CD14-positive monocyte (primary cell): ENCODE data around the gene CACNA1C. TPM values are rescaled to one million over a fixed set of nuclear protein-coding genes. Genes with fewer than 3 reads are reported as not detected.

Experiments used
- DNase-seq, 3 donors: peaks; one replicate each; pipeline ENCODE4 v3.0.0-alpha.2; 2011 to 2022
- H2AFZ ChIP-seq: 2 replicates; pipeline ENCODE4 v1.6.0; 2012; ENCODE audit warnings: mild to moderate bottlenecking, low read depth, low read length, inconsistent platforms; ENCODE audit not compliant: insufficient read depth, poor library complexity, severe bottlenecking
- H3K27ac ChIP-seq, 2 donors: 1 replicate in 1 of 2; 2 replicates in 1 of 2; pipeline ENCODE4 v1.5.1; 2012 to 2013; ENCODE audit warnings: low read length in 2 of 2, control low read depth in 1 of 2, inconsistent platforms in 1 of 2, low read depth in 1 of 2, mild to moderate bottlenecking in 1 of 2
- H3K27me3 ChIP-seq, 2 donors: one replicate each; pipeline versions ENCODE4 v1.6.0 to v1.6.1; 2011 to 2013; ENCODE audit warnings: low read length in 2 of 2; ENCODE audit not compliant: control insufficient read depth in 2 of 2, insufficient read depth in 2 of 2
- H3K36me3 ChIP-seq, 2 donors: replicated peaks in 1 of 2; 1 replicate in 1 of 2; 2 replicates in 1 of 2; pipeline versions ENCODE4 v1.5.1 to v1.6.1; 2012 to 2013; ENCODE audit warnings: low read length in 2 of 2, control low read depth in 1 of 2, inconsistent platforms in 1 of 2, mild to moderate bottlenecking in 1 of 2; ENCODE audit not compliant: insufficient read depth in 2 of 2, control insufficient read depth in 1 of 2
- H3K4me1 ChIP-seq, 2 donors: 1 replicate in 1 of 2; 2 replicates in 1 of 2; pipeline versions ENCODE4 v1.5.1 to v1.6.1; 2012 to 2013; ENCODE audit warnings: low read length in 2 of 2, control low read depth in 1 of 2, inconsistent platforms in 1 of 2, mild to moderate bottlenecking in 1 of 2, moderate library complexity in 1 of 2; ENCODE audit not compliant: insufficient read depth in 2 of 2, control insufficient read depth in 1 of 2
- H3K4me2 ChIP-seq: replicated peaks from 2 replicates; pipeline ENCODE3; 2012; ENCODE audit warnings: low read length, moderate library complexity, mild to moderate bottlenecking; ENCODE audit not compliant: poor library complexity, severe bottlenecking; ENCODE audit errors: extremely low read depth
- H3K4me3 ChIP-seq, 3 experiments: fragments of 200-600 bp in 1 of 3; sonication (generic) in 1 of 3; replicated peaks in 1 of 3; 1 replicate in 2 of 3; 2 replicates in 1 of 3; pipeline ENCODE4 v1.5.1; 2011 to 2013; ENCODE audit warnings: low read length in 3 of 3, mild to moderate bottlenecking in 3 of 3, control low read depth in 2 of 3, low read depth in 2 of 3, inconsistent platforms in 1 of 3, moderate library complexity in 1 of 3
- H3K79me2 ChIP-seq: 2 replicates; pipeline ENCODE4 v1.6.0; 2012; ENCODE audit warnings: mild to moderate bottlenecking, control low read depth, inconsistent platforms, low read length, moderate library complexity; ENCODE audit not compliant: insufficient read depth
- H3K9ac ChIP-seq: 2 replicates; pipeline ENCODE4 v1.6.0; 2017; ENCODE audit warnings: low read length, mild to moderate bottlenecking; ENCODE audit not compliant: insufficient read depth, poor library complexity, severe bottlenecking
- H3K9me3 ChIP-seq, 2 donors: replicated peaks in 1 of 2; 1 replicate in 1 of 2; 2 replicates in 1 of 2; pipeline versions ENCODE4 v1.5.1 to v1.6.1; 2012 to 2013; ENCODE audit warnings: low read length in 2 of 2, control low read depth in 1 of 2; ENCODE audit not compliant: control insufficient read depth in 1 of 2, insufficient read depth in 1 of 2
- H4K20me1 ChIP-seq: 2 replicates; pipeline ENCODE4 v1.6.0; 2012; ENCODE audit warnings: mild to moderate bottlenecking, low read length, control low read depth, moderate library complexity; ENCODE audit not compliant: insufficient read depth
- H3K27ac Mint-ChIP-seq, 7 donors: one replicate each; pipeline ENCODE4 v1.8.0; 2020; ENCODE audit warnings: mild to moderate bottlenecking in 7 of 7, mixed read lengths in 7 of 7, moderate library complexity in 6 of 7, inconsistent platforms in 2 of 7
- H3K27me3 Mint-ChIP-seq, 3 donors: one replicate each; pipeline ENCODE4 v1.8.0; 2021 to 2022; ENCODE audit warnings: low read depth in 3 of 3, mild to moderate bottlenecking in 3 of 3, mixed read lengths in 3 of 3, moderate library complexity in 3 of 3, inconsistent platforms in 1 of 3
- H3K36me3 Mint-ChIP-seq, 2 donors: one replicate each; pipeline ENCODE4 v1.8.0; 2020; ENCODE audit warnings: mixed read lengths in 2 of 2, inconsistent platforms in 1 of 2, mild to moderate bottlenecking in 1 of 2
- H3K4me1 Mint-ChIP-seq: one replicate; pipeline ENCODE4 v1.8.0; 2020; ENCODE audit warnings: mild to moderate bottlenecking, mixed read lengths
- H3K4me3 Mint-ChIP-seq, 2 donors: one replicate each; pipeline ENCODE4 v1.8.0; 2020; ENCODE audit warnings: mild to moderate bottlenecking in 2 of 2, mixed read lengths in 2 of 2, moderate library complexity in 1 of 2
- H3K9me3 Mint-ChIP-seq, 7 donors: one replicate each; pipeline ENCODE4 v1.8.0; 2020 to 2022; ENCODE audit warnings: mixed read lengths in 7 of 7, mild to moderate bottlenecking in 6 of 7, moderate library complexity in 6 of 7, inconsistent platforms in 2 of 7
- WGBS: methylation state at CpG from one replicate; pipeline ENCODE4 v1.1.5; 2013; ENCODE audit warnings: missing lambda C conversion rate; ENCODE audit not compliant: insufficient coverage; 5-methylcytosine and 5-hydroxymethylcytosine counted together
- intact Hi-C, 2 donors: fragments of 100-400 bp; cut with micrococcal nuclease; formaldehyde crosslinking; loops; one replicate each; pipeline versions ENCODE4 v1.15.0 to v1.15.1; 2023
- polyA plus RNA-seq, 3 donors: library from polyadenylated mRNA; depleted of rRNA in 1 of 3; unstranded in 2 of 3; stranded (reverse) in 1 of 3; fragments of 300-500 nt in 2 of 3; fragments of >200 nt in 1 of 3; fragmentation: Illumina TruSeq in 2 of 3; gene quantifications; 1 replicate in 2 of 3; 2 replicates in 1 of 3; pipeline ENCODE4 v1.2.3, GENCODE V29; 2012 to 2021
- TF ChIP-seq, protein P1 (sequence below): fragments of 200-600 bp; IDR thresholded peaks from one replicate; pipeline ENCODE4 v1.8.0; 2022; ENCODE audit warnings: antibody characterized with exemption, mild to moderate bottlenecking

The CACNA1C gene
- polyA plus RNA-seq, 3 donors: not detected

DNA sequence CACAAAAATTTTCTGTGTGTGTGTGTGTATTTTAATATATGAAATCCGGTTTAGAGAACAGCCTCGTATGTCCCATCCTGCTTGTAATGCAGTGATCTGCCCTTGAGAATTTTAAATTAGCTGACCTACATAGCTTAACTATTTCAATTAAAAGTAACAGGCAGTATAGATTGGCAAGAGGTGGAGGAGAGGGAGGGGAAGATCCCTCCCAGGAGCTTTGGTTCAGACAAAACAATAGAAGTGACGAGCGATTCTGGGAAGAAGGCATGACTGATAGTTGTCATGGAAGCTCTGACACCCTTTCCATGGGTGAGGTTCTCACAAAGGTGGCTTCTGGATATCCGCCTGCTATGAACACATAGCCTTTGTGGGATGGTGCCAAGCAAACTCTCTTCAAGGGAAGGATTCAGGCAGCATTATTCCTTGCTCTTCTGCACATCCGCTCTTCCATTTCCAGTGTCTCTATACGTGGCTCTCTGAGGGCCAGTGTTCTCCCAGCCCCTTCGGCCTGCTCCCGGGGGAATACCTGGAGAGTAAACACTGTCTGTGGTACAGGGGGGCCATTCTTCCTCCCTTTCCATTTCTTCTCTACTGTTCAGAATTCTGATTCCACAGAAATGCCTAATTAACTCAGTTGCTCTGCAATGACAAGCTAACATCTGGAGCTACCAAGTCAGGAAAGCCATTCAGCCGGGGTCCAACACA lies 182.0 kb downstream of the CACNA1C start:
- H3K27ac Mint-ChIP-seq: no peak overlapping the region
- DNase-seq: no peak
- H2AFZ ChIP-seq: no peak overlapping the region
- TF ChIP-seq, protein P1, sequence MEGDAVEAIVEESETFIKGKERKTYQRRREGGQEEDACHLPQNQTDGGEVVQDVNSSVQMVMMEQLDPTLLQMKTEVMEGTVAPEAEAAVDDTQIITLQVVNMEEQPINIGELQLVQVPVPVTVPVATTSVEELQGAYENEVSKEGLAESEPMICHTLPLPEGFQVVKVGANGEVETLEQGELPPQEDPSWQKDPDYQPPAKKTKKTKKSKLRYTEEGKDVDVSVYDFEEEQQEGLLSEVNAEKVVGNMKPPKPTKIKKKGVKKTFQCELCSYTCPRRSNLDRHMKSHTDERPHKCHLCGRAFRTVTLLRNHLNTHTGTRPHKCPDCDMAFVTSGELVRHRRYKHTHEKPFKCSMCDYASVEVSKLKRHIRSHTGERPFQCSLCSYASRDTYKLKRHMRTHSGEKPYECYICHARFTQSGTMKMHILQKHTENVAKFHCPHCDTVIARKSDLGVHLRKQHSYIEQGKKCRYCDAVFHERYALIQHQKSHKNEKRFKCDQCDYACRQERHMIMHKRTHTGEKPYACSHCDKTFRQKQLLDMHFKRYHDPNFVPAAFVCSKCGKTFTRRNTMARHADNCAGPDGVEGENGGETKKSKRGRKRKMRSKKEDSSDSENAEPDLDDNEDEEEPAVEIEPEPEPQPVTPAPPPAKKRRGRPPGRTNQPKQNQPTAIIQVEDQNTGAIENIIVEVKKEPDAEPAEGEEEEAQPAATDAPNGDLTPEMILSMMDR: no peak
- no peaks in the 10 kb centered on the region for H4K20me1 ChIP-seq
- WGBS: 92% methylated on average over 4 of the region's 10 CpGs
- no peaks in the 10 kb centered on the region for H3K36me3 Mint-ChIP-seq
- H3K36me3 ChIP-seq: no peaks in the 10 kb centered on the region
- peaks cover 3 to 7% of the 10 kb centered on the region in 2 donors for H3K4me1 ChIP-seq
- H3K27ac ChIP-seq: no peak overlapping the region
- no peaks in the 10 kb centered on the region for H3K9me3 ChIP-seq
- no peaks in the 10 kb centered on the region for H3K27me3 ChIP-seq
- no peaks in the 10 kb centered on the region for H3K79me2 ChIP-seq
- peaks cover 0 to 1% (median 0%) of the 10 kb centered on the region in 3 donors for H3K27me3 Mint-ChIP-seq
- H3K4me3 ChIP-seq: no peak overlapping the region
- peaks cover 10% of the 10 kb centered on the region for H3K4me1 Mint-ChIP-seq
- peaks cover 0 to under 1% (median 0%) of the 10 kb centered on the region in 7 donors for H3K9me3 Mint-ChIP-seq
- H3K4me2 ChIP-seq: no peak overlapping the region
- intact Hi-C loops: no loop called here
- no peak overlapping the region for H3K4me3 Mint-ChIP-seq
- H3K9ac ChIP-seq: no peak overlapping the region

DNA sequence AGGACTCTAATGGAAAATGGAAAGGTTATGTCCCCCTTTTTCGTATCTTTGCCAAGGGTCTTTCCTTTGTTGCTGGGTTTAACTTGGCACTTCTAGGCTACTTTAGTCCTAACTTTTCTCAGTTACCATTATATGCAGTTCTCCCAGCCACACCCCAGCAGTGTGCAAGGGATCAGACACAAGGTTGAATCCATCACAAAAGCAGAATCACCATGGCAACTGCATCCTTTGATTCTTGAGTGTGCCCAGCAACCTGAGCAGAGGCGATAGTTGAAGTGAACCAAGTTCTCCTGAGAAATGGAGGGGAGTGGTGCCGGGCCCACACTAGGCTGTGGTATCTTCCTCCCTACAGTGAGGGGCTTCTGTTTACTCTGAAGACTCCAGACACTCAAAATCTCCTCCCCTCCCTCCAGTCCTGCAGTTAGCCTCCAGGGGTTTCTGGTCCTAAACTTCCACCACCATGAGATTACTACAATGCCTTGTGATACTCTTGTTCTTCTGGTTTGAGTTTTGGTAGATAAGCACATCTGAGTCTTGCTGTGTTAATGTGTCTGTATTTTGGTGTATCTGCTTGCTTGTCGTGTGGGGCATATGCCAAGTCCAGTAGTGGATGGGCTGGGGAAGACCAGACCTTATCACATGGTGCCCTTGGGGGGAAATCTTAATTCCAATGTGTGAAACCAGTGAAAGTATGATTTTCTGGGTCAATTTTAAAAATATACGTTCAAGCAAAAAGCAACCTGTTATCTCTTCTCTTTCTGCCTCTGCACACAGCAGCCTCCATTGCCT lies 183.9 kb downstream of the CACNA1C start:
- Histone ChIP-seq H3K36me3 (no peaks in the 10 kb centered on the region), H3K27me3 (no peaks in the 10 kb centered on the region), H3K4me3 (no peak overlapping the region), H3K4me2 (no peak overlapping the region), H3K79me2 (no peaks in the 10 kb centered on the region), H3K27ac (no peak overlapping the region), H4K20me1 (no peaks in the 10 kb centered on the region), H3K9ac (no peak overlapping the region), H2AFZ (no peak overlapping the region), H3K4me1 (no peaks in the 10 kb centered on the region), H3K9me3 (no peaks in the 10 kb centered on the region)
- Mint-ChIP-seq H3K9me3 (no peaks in the 10 kb centered on the region), H3K27me3 (peaks cover 0 to 3% (median 1%) of the 10 kb centered on the region in 3 donors), H3K4me3 (no peak overlapping the region), H3K4me1 (peaks cover 2% of the 10 kb centered on the region), H3K27ac (peak overlapping the region in 1 of 7 donors; percentile 15), H3K36me3 (no peaks in the 10 kb centered on the region)
- 100% methylated on average over 1 of the region's 5 CpGs for WGBS
- TF ChIP-seq, protein P1: no peak
- DNase-seq: no peak
- intact Hi-C loops: no loop called here
